IMR-90 (cell line): ENCODE data around the gene ZBTB46. TPM values are rescaled to one million over a fixed set of nuclear protein-coding genes. Genes with fewer than 3 reads are reported as not detected.

Experiments
- ATAC-seq: fragments of 200-7000 bp; cut with Tn5 transposase; 2 replicates; pipeline ENCODE4 v1.9.1; 2020; ENCODE audit warnings: low read depth, mild to moderate bottlenecking, moderate library complexity
- BruUV-seq: library from RNA; stranded (reverse); fragments of 400-500 nt; replicated peaks from 2 replicates; lab custom pipeline; 2021; lab: Mats Ljungman, UMichigan
- CTCF ChIA-PET: fragments of 300-600 bp; formaldehyde crosslinking; extraction: SDS; loops from one replicate; lab custom pipeline; 2021; ENCODE audit warnings: antibody characterized with exemption; lab: Yijun Ruan, JAX
- POLR2A ChIA-PET: fragments of 300-600 bp; sonication (Branson Sonifier 250); formaldehyde crosslinking; loops from one replicate; lab custom pipeline; 2022; ENCODE audit warnings: antibody characterized with exemption; ENCODE audit not compliant: unreplicated experiment; lab: Charles Lee
- DNase-seq: peaks from one replicate; pipeline ENCODE4 v3.0.0; 2013
- H2AFZ ChIP-seq: replicated peaks from 2 replicates; pipeline ENCODE3; 2013; ENCODE audit warnings: low read length, mild to moderate bottlenecking; ENCODE audit not compliant: poor library complexity
- H2AK5ac ChIP-seq: 2 replicates; pipeline ENCODE4 v1.6.1; 2013; ENCODE audit warnings: low read depth, low read length, inconsistent platforms
- H2AK9ac ChIP-seq: replicated peaks from 2 replicates; pipeline ENCODE3; 2013; ENCODE audit warnings: mild to moderate bottlenecking, low read depth, low read length, moderate library complexity; ENCODE audit not compliant: poor library complexity
- H2BK120ac ChIP-seq: 2 replicates; pipeline ENCODE4 v1.6.1; 2013; ENCODE audit warnings: low read depth, low read length, inconsistent platforms
- H2BK15ac ChIP-seq: 3 replicates; pipeline ENCODE4 v1.6.1; 2013; ENCODE audit warnings: low read depth, low read length, inconsistent platforms
- H2BK20ac ChIP-seq: 2 replicates; pipeline ENCODE4 v1.6.1; 2013; ENCODE audit warnings: low read depth, mild to moderate bottlenecking, inconsistent platforms, low read length, moderate library complexity
- H2BK5ac ChIP-seq: 2 replicates; pipeline ENCODE4 v1.6.1; 2013; ENCODE audit warnings: mild to moderate bottlenecking, low read depth, low read length, inconsistent platforms; ENCODE audit not compliant: poor library complexity, severe bottlenecking
- H3K14ac ChIP-seq: replicated peaks from 2 replicates; pipeline ENCODE4 v1.6.1; 2013; ENCODE audit warnings: low read depth, low read length, inconsistent platforms
- H3K18ac ChIP-seq: 2 replicates; pipeline ENCODE4 v1.6.1; 2013; ENCODE audit warnings: low read depth, low read length, control low read depth
- H3K23ac ChIP-seq: 2 replicates; pipeline ENCODE4 v1.6.1; 2013; ENCODE audit warnings: low read depth, low read length, inconsistent platforms
- H3K27ac ChIP-seq: 2 replicates; pipeline ENCODE4 v1.5.1; 2013; ENCODE audit warnings: mild to moderate bottlenecking, control low read depth, low read length; ENCODE audit not compliant: insufficient read depth
- H3K27me3 ChIP-seq: 2 replicates; pipeline ENCODE4 v1.6.1; 2013; ENCODE audit warnings: low read length; ENCODE audit not compliant: control insufficient read depth, insufficient read depth
- H3K36me3 ChIP-seq: 2 replicates; pipeline ENCODE4 v1.6.1; 2013; ENCODE audit warnings: low read length, mixed read lengths; ENCODE audit not compliant: control insufficient read depth, insufficient read depth
- H3K4ac ChIP-seq: 2 replicates; pipeline ENCODE4 v1.6.1; 2013; ENCODE audit warnings: low read depth, low read length, inconsistent platforms
- H3K4me1 ChIP-seq: 2 replicates; pipeline ENCODE4 v1.6.1; 2013; ENCODE audit warnings: low read length, mixed read lengths; ENCODE audit not compliant: control insufficient read depth, insufficient read depth
- H3K4me2 ChIP-seq: 2 replicates; pipeline ENCODE4 v1.6.1; 2013; ENCODE audit warnings: low read depth, mild to moderate bottlenecking, control low read depth, low read length, moderate library complexity
- H3K4me3 ChIP-seq: 2 replicates; pipeline ENCODE4 v1.5.1; 2013; ENCODE audit warnings: low read depth, mild to moderate bottlenecking, control low read depth, low read length, moderate library complexity; ENCODE audit not compliant: insufficient read depth
- H3K56ac ChIP-seq: 2 replicates; pipeline ENCODE4 v1.6.1; 2013; ENCODE audit warnings: low read length, inconsistent platforms; ENCODE audit not compliant: insufficient read depth; ENCODE audit errors: extremely low read depth
- H3K79me1 ChIP-seq, 2 experiments: 2 replicates each; pipeline ENCODE4 v1.6.1; 2013; ENCODE audit warnings: low read length in 2 of 2, inconsistent platforms in 1 of 2, low read depth in 1 of 2
- H3K9ac ChIP-seq: 2 replicates; pipeline ENCODE4 v1.6.1; 2013; ENCODE audit warnings: low read depth, low read length, control low read depth
- H3K9me1 ChIP-seq: 2 replicates; pipeline ENCODE4 v1.6.1; 2013; ENCODE audit warnings: low read length, inconsistent platforms; ENCODE audit not compliant: insufficient read depth
- H3K9me3 ChIP-seq: 2 replicates; pipeline ENCODE4 v1.6.1; 2013; ENCODE audit warnings: low read length; ENCODE audit not compliant: control insufficient read depth, insufficient read depth
- H4K20me1 ChIP-seq: 2 replicates; pipeline ENCODE4 v1.6.1; 2013; ENCODE audit warnings: low read length, inconsistent platforms; ENCODE audit not compliant: insufficient read depth
- H4K5ac ChIP-seq: 2 replicates; pipeline ENCODE4 v1.6.1; 2013; ENCODE audit warnings: mild to moderate bottlenecking, low read depth, low read length, control low read depth
- H4K8ac ChIP-seq, 2 experiments: 2 replicates each; pipeline ENCODE4 v1.6.1; 2013; ENCODE audit warnings: low read depth in 2 of 2, low read length in 2 of 2, control low read depth in 1 of 2, inconsistent platforms in 1 of 2
- H4K91ac ChIP-seq: 2 replicates; pipeline ENCODE4 v1.6.1; 2013; ENCODE audit warnings: low read depth, low read length, inconsistent platforms; ENCODE audit not compliant: insufficient read depth
- BHLHE40 ChIP-seq: fragments of 150-350 bp; IDR thresholded peaks from 2 replicates; pipeline ENCODE4 v1.6.1; 2016; ENCODE audit warnings: mild to moderate bottlenecking, low read depth, low read length
- CHD1 ChIP-seq: IDR thresholded peaks from 2 replicates; pipeline ENCODE4 v1.6.1; 2012; ENCODE audit warnings: low read depth, low read length, improper control_type of control experiment
- FOS ChIP-seq: fragments of 150-350 bp; IDR thresholded peaks from 2 replicates; pipeline ENCODE4 v1.6.1; 2016; ENCODE audit warnings: low read depth, low read length
- NFE2L2 ChIP-seq: fragments of 150-350 bp; IDR thresholded peaks from 2 replicates; pipeline ENCODE4 v1.6.1; 2016; ENCODE audit warnings: low read depth, mild to moderate bottlenecking, low read length
- POLR2A ChIP-seq: IDR thresholded peaks from 2 replicates; pipeline ENCODE4 v1.6.1; 2012; ENCODE audit warnings: mild to moderate bottlenecking, low read depth, low read length
- RCOR1 ChIP-seq: IDR thresholded peaks from 2 replicates; pipeline ENCODE4 v1.6.1; 2012; ENCODE audit warnings: mild to moderate bottlenecking, low read length, improper control_type of control experiment; ENCODE audit not compliant: insufficient replicate concordance
- WGBS, 2 experiments: methylation state at CpG; one replicate each; pipeline versions ENCODE4 v1.1.5 to v1.1.7; 2013; ENCODE audit warnings: missing lambda C conversion rate in 2 of 2; ENCODE audit not compliant: insufficient read length in 1 of 2; ENCODE audit errors: extremely low coverage in 2 of 2; 5-methylcytosine and 5-hydroxymethylcytosine counted together
- dilution Hi-C: fragments of 300-500 bp; cut with HindIII; formaldehyde crosslinking; loops from one replicate; pipeline ENCODE4 v1.14.3; 2018; ENCODE audit warnings: low sequenced_read_pairs; ENCODE audit not compliant: unreplicated experiment
- in situ Hi-C: fragments of 300-500 bp; cut with MboI; formaldehyde crosslinking; loops from 3 replicates; pipeline ENCODE4 v1.14.3; 2019; ENCODE audit warnings: low sequenced_read_pairs, inconsistent platforms, mixed read lengths
- intact Hi-C: fragments of 100-400 bp; cut with micrococcal nuclease; formaldehyde crosslinking; loops from 2 replicates; pipeline ENCODE4 v1.10.0; 2022
- polyA plus RNA-seq, 3 experiments: library from polyadenylated mRNA; depleted of rRNA; stranded (reverse); fragments of >200 nt; gene quantifications; 2 replicates each; pipeline ENCODE4 v1.2.3, GENCODE V29; 2012; ENCODE audit warnings: low replicate concordance in 1 of 3
- total RNA-seq: library from RNA; depleted of rRNA; stranded (reverse); fragments of >200 nt; gene quantifications from 2 replicates; pipeline ENCODE4 v1.2.3, GENCODE V29; 2012
- TF ChIP-seq, protein P1 (sequence below): conservative IDR thresholded peaks from 2 replicates; pipeline ENCODE4 v1.5.1; 2012; ENCODE audit warnings: mild to moderate bottlenecking, low read depth, low read length, improper control_type of control experiment

The ZBTB46 gene
- total and polyA plus RNA-seq, 2 of the 4 experiments (the other 2 are of a cell fraction): 4.2 to 14.9 TPM

DNA sequence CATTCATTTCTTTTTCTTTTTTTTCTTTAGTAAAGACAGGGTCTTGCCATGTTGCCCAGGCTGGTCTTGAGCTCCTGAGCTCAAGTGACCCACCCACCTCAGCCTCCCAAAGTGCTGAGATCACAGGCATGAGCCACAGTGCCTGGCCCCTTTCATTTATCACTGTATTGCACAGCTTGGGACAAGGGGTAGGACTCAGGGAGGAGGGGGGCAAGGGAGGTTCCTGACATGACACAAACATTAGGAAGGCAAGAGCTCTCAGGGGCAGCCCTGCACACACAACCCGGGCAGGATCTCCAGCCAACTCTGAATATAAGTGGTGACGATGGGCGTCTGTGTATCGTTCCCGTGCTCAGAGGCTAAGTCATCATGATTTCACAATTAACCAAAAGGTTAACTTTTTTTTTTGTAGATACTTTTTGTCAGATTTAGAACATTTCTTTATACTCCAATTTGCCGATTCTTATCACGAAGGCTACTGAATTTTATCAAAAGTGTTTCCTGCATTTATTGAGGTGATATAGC lies 71.6 kb downstream of the ZBTB46 start:
- no peak overlapping the region for H3K4me3 ChIP-seq
- no peak overlapping the region for H2AK9ac ChIP-seq
- POLR2A ChIA-PET: interaction anchor here (0.6 kb wide), 1 partner anchor 63 kb away, joined by 3 read pairs; the partner anchor contains the start of gene TNFRSF6B
- H2AK5ac ChIP-seq: no peak overlapping the region
- H4K91ac ChIP-seq: no peak overlapping the region
- DNase-seq (no peak), ATAC-seq (no peak)
- H3K27ac ChIP-seq: no peak overlapping the region
- no peak overlapping the region for H3K9ac ChIP-seq
- no peak overlapping the region for H2BK20ac ChIP-seq
- no peaks in the 10 kb centered on the region for H3K4me1 ChIP-seq
- intact Hi-C loops: no loop called here
- H3K36me3 ChIP-seq: peaks cover 5% of the 10 kb centered on the region; the same call in 1 of the 2 replicates
- H3K27me3 ChIP-seq: no peaks in the 10 kb centered on the region
- H3K18ac ChIP-seq: no peak overlapping the region
- no peak overlapping the region for H2BK15ac ChIP-seq
- no peak overlapping the region for H2AFZ ChIP-seq
- peaks cover 2 to 5% of the 10 kb centered on the region in 2 experiments; a peak in 1 of 4 replicates for H3K79me1 ChIP-seq
- H4K8ac ChIP-seq: no peak overlapping the region
- dilution Hi-C loops: no loop called here
- no peaks in the 10 kb centered on the region for H3K9me3 ChIP-seq
- no peak overlapping the region for H4K5ac ChIP-seq
- no peak overlapping the region for H2BK120ac ChIP-seq
- CTCF ChIA-PET: no interaction called here
- no peak overlapping the region for H3K4me2 ChIP-seq
- H3K9me1 ChIP-seq: 0 out of 2 replicates have a peak, but pooled peaks cover 4% of the 10 kb centered on the region
- no peak overlapping the region for H3K56ac ChIP-seq
- in situ Hi-C loops: no loop called here
- BruUV-seq: no TSS peak
- TF ChIP-seq RCOR1 (no peak), BHLHE40 (no peak), NFE2L2 (no peak), CHD1 (no peak), FOS (no peak), POLR2A (no peak)
- TF ChIP-seq, protein P1, sequence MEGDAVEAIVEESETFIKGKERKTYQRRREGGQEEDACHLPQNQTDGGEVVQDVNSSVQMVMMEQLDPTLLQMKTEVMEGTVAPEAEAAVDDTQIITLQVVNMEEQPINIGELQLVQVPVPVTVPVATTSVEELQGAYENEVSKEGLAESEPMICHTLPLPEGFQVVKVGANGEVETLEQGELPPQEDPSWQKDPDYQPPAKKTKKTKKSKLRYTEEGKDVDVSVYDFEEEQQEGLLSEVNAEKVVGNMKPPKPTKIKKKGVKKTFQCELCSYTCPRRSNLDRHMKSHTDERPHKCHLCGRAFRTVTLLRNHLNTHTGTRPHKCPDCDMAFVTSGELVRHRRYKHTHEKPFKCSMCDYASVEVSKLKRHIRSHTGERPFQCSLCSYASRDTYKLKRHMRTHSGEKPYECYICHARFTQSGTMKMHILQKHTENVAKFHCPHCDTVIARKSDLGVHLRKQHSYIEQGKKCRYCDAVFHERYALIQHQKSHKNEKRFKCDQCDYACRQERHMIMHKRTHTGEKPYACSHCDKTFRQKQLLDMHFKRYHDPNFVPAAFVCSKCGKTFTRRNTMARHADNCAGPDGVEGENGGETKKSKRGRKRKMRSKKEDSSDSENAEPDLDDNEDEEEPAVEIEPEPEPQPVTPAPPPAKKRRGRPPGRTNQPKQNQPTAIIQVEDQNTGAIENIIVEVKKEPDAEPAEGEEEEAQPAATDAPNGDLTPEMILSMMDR: no peak
- no CpG with 5 or more reads among the region's 7 CpGs for WGBS, 2 experiments
- no peaks in the 10 kb centered on the region for H4K20me1 ChIP-seq
- H3K14ac ChIP-seq: no peak overlapping the region
- H2BK5ac ChIP-seq: no peak overlapping the region
- H3K23ac ChIP-seq: no peak overlapping the region
- H3K4ac ChIP-seq: no peak overlapping the region
